Endothelial cell of umbilical vein (primary cell): ENCODE measurements around the gene TIMM17B. TPM values are rescaled to one million over a fixed set of nuclear protein-coding genes. Genes with fewer than 3 reads are reported as not detected.

Experiments
- BruUV-seq: library from RNA; stranded (reverse); fragments of 400-500 nt; replicated peaks from 2 replicates; lab custom pipeline; 2021; lab: Mats Ljungman, UMichigan
- CTCF ChIA-PET: fragments of 300-600, 350-600 bp; sonication (Branson Sonifier 250); formaldehyde crosslinking; loops from one replicate; lab custom pipeline; 2021; ENCODE audit warnings: antibody characterized with exemption, inconsistent platforms; lab: Charles Lee
- POLR2A ChIA-PET: fragments of 300-600, 350-600 bp; sonication (Branson Sonifier 250); formaldehyde crosslinking; loops from one replicate; lab custom pipeline; 2021; ENCODE audit warnings: antibody characterized with exemption, inconsistent platforms; lab: Charles Lee
- DNase-seq: peaks from one replicate; pipeline ENCODE4 v3.0.0-alpha.2; 2011; ENCODE audit warnings: low read depth, low spot score
- FAIRE-seq: peaks from 2 replicates; lab custom pipeline; 2011; peaks lifted over from hg19 to GRCh38; lab: Jason Lieb, UNC
- H2AFZ ChIP-seq: 2 replicates; pipeline ENCODE4 v1.6.0; 2012; ENCODE audit warnings: low read depth, low read length, control low read depth, inconsistent platforms
- H3K27ac ChIP-seq: 2 replicates; pipeline ENCODE4 v1.5.1; 2011; ENCODE audit warnings: low read depth, mild to moderate bottlenecking, control low read depth, low read length, moderate library complexity; ENCODE audit not compliant: insufficient read depth
- H3K27me3 ChIP-seq, 2 experiments: 2 replicates each; pipeline versions ENCODE4 v1.6.0 to v1.6.1; 2011; ENCODE audit warnings: low read length in 2 of 2, mixed read lengths in 1 of 2; ENCODE audit not compliant: control insufficient read depth in 2 of 2, insufficient read depth in 2 of 2
- H3K36me3 ChIP-seq, 2 experiments: 2 replicates in 1 of 2; 3 replicates in 1 of 2; pipeline ENCODE4 v1.5.1; 2011; ENCODE audit warnings: low read length in 2 of 2, mild to moderate bottlenecking in 1 of 2, moderate library complexity in 1 of 2; ENCODE audit not compliant: control insufficient read depth in 2 of 2, insufficient read depth in 2 of 2; ENCODE audit errors: extremely low read depth in 1 of 2
- H3K4me1 ChIP-seq: 3 replicates; pipeline ENCODE4 v1.5.1; 2011; ENCODE audit warnings: mild to moderate bottlenecking, low read length; ENCODE audit not compliant: control insufficient read depth, insufficient read depth; ENCODE audit errors: extremely low read depth
- H3K4me2 ChIP-seq: 2 replicates; pipeline ENCODE4 v1.6.1; 2011; ENCODE audit warnings: low read length, control low read depth, mixed read lengths; ENCODE audit not compliant: insufficient read depth
- H3K4me3 ChIP-seq, 3 experiments: fragments of 200-600 bp in 1 of 3; sonication (generic), shearing (Covaris generic) in 1 of 3; replicated peaks in 1 of 3; 2 replicates each; pipeline ENCODE4 v1.5.1; 2011 to 2016; ENCODE audit warnings: control low read depth in 3 of 3, low read length in 3 of 3, mild to moderate bottlenecking in 2 of 3, inconsistent platforms in 1 of 3, low read depth in 1 of 3, moderate library complexity in 1 of 3; ENCODE audit not compliant: insufficient read depth in 1 of 3
- H3K79me2 ChIP-seq: 2 replicates; pipeline ENCODE4 v1.6.0; 2012; ENCODE audit warnings: low read length, inconsistent platforms; ENCODE audit not compliant: control insufficient read depth, insufficient read depth
- H3K9ac ChIP-seq: replicated peaks from 2 replicates; pipeline ENCODE3; 2011; ENCODE audit warnings: low read length, control low read depth; ENCODE audit not compliant: insufficient read depth; ENCODE audit errors: extremely low read depth
- H3K9me1 ChIP-seq: replicated peaks from 3 replicates; pipeline ENCODE4 v1.6.0; 2011; ENCODE audit warnings: mild to moderate bottlenecking, low read length; ENCODE audit not compliant: control insufficient read depth, insufficient read depth; ENCODE audit errors: extremely low read depth
- H3K9me3 ChIP-seq: replicated peaks from 2 replicates; pipeline ENCODE4 v1.5.1; 2012; ENCODE audit warnings: low read length, inconsistent platforms; ENCODE audit not compliant: control insufficient read depth, insufficient read depth
- H4K20me1 ChIP-seq: replicated peaks from 2 replicates; pipeline ENCODE3; 2011; ENCODE audit warnings: mild to moderate bottlenecking, low read length; ENCODE audit not compliant: control insufficient read depth, insufficient read depth; ENCODE audit errors: extremely low read depth
- CTCF ChIP-seq, 2 donors: IDR thresholded peaks; 1 replicate in 1 of 2; 2 replicates in 1 of 2; pipeline ENCODE4 v1.5.1; 2011; ENCODE audit warnings: low read length in 2 of 2, mild to moderate bottlenecking in 2 of 2, moderate library complexity in 2 of 2, control low read depth in 1 of 2, inconsistent platforms in 1 of 2, low read depth in 1 of 2; ENCODE audit not compliant: insufficient read depth in 1 of 2; ENCODE audit errors: extremely low read depth in 1 of 2
- EZH2 ChIP-seq: IDR thresholded peaks from 2 replicates; pipeline ENCODE4 v1.6.1; 2012; ENCODE audit warnings: borderline replicate concordance, low read depth, mild to moderate bottlenecking, moderate library complexity, low read length, inconsistent platforms; ENCODE audit not compliant: severe bottlenecking
- FOS ChIP-seq: IDR thresholded peaks from 2 replicates; pipeline ENCODE4 v1.6.1; 2011; ENCODE audit warnings: mild to moderate bottlenecking, low read length, moderate library complexity, borderline replicate concordance; ENCODE audit not compliant: insufficient read depth
- GATA2 ChIP-seq: IDR thresholded peaks from 2 replicates; pipeline ENCODE4 v1.7.0; 2011; ENCODE audit warnings: low read depth, mild to moderate bottlenecking, moderate library complexity, mixed read lengths, low read length; ENCODE audit not compliant: insufficient read length, insufficient read depth
- JUN ChIP-seq: IDR thresholded peaks from 2 replicates; pipeline ENCODE4 v1.6.1; 2011; ENCODE audit warnings: borderline replicate concordance, low read depth; ENCODE audit not compliant: insufficient read length, insufficient read depth
- MAX ChIP-seq: IDR thresholded peaks from 2 replicates; pipeline ENCODE4 v1.6.1; 2011; ENCODE audit not compliant: insufficient read depth, insufficient read length
- MYC ChIP-seq: IDR thresholded peaks from one replicate; pipeline ENCODE4 v1.6.1; 2011; ENCODE audit warnings: mild to moderate bottlenecking, low read depth, low read length
- POLR2A ChIP-seq: IDR thresholded peaks from 2 replicates; pipeline ENCODE4 v1.6.1; 2012; ENCODE audit warnings: low read depth, mild to moderate bottlenecking, control low read depth, low read length
- POLR2AphosphoS5 ChIP-seq: IDR thresholded peaks from 2 replicates; pipeline ENCODE4 v1.6.1; 2012; ENCODE audit warnings: low read depth, mild to moderate bottlenecking, control low read depth, low read length, moderate library complexity; ENCODE audit not compliant: insufficient read depth
- dilution Hi-C: fragments of 300-500 bp; cut with MboI; formaldehyde crosslinking; loops from one replicate; pipeline ENCODE4 v1.15.0; 2019; ENCODE audit warnings: low sequenced_read_pairs; ENCODE audit not compliant: extremely low pct_ligation_motif_present
- intact Hi-C: fragments of 100-400 bp; cut with micrococcal nuclease; formaldehyde crosslinking; loops from one replicate; pipeline ENCODE4 v1.10.0; 2022
- polyA plus RNA-seq, 4 experiments: library from polyadenylated mRNA; depleted of rRNA in 3 of 4; stranded (reverse) in 3 of 4; unstranded in 1 of 4; fragments of >200 nt; gene quantifications; 2 replicates each; pipeline versions ENCODE4 v1.2.1 to v1.2.3, GENCODE V29; 2011 to 2012; ENCODE audit warnings: missing spikeins in 1 of 4
- total RNA-seq: library from RNA; stranded (reverse); gene quantifications from 2 replicates; pipeline ENCODE4 v1.2.3, GENCODE V29; 2021

Gene TIMM17B
- total and polyA plus RNA-seq, 2 donors (not counting 3 experiments of a cell fraction or from before 2014, with no cell fraction given), result 36.0 to 73.1 TPM

- no peak overlapping the region for H3K4me3 ChIP-seq
- H3K9me1 ChIP-seq, result no peaks in the 10 kb centered on the region
- H3K27me3 ChIP-seq, result no peaks in the 10 kb centered on the region
- no peak for DNase-seq
- FAIRE-seq, result no peak
- H2AFZ ChIP-seq, result no peak overlapping the region
- no TSS peak for BruUV-seq
- peaks cover 17% of the 10 kb centered on the region for H3K79me2 ChIP-seq
- no peaks in the 10 kb centered on the region for H3K9me3 ChIP-seq
- no peak for TF ChIP-seq POLR2AphosphoS5
- TF ChIP-seq MYC, result no peak
- no peak for TF ChIP-seq MAX
- no peak for TF ChIP-seq EZH2
- TF ChIP-seq POLR2A, result no peak
- TF ChIP-seq FOS, result no peak
- no peak for TF ChIP-seq GATA2
- no peak for TF ChIP-seq JUN
- TF ChIP-seq CTCF (IDR thresholded peaks at IDR 0.05; ENCODE audit: extremely low read depth in 1 of 2, insufficient read depth in 1 of 2, low read depth in 1 of 2, low read length in 2 of 2), result no peak
- H3K27ac ChIP-seq, result no peak overlapping the region
- peaks cover 0 to 3% of the 10 kb centered on the region in 2 experiments for H3K36me3 ChIP-seq
- peaks cover 9% of the 10 kb centered on the region for H3K4me1 ChIP-seq
- intact Hi-C loops, result no loop called here
- POLR2A ChIA-PET, result no interaction called here
- no peak overlapping the region for H3K9ac ChIP-seq
- no peaks in the 10 kb centered on the region for H4K20me1 ChIP-seq
- CTCF ChIA-PET, result no interaction called here
- H3K4me2 ChIP-seq, result no peak overlapping the region
- dilution Hi-C loops, result no loop called here
These were observed 11.0 kb upstream of the TIMM17B start for GRCh38 chrX:48908600-48908999.
